GM18526 (cell line): ENCODE measurements around the gene XKR7.

Experiments
- POLR2A ChIP-seq: IDR thresholded peaks from 3 replicates; pipeline ENCODE4 v1.6.1; 2011; ENCODE audit not compliant: insufficient read length; ENCODE audit errors: extremely low read depth

XKR7 gene

GRCh38 chr20:32035426-32035779, 67.5 kb downstream of the XKR7 start:
- no peak for TF ChIP-seq POLR2A

DNA sequence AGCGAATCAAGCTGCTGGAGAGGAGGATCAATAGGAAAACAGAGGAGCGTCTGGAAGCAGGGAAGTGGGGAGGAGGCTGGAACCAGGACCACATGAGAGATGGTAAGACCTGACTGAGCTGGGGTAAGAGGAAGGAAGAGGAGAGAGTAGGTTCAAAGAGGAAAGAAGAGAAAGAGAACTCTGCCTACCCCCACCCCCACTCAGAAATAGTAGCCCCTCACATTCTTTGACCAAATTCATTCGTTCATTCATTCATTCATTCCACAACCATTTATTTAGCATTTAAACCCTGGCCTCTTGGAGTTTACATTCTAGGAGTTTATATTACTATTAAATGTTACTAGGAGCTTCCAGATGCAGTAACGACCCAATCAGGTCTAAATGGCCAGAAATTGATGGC, 68.3 kb downstream of the XKR7 start:
- no peak for TF ChIP-seq POLR2A

DNA sequence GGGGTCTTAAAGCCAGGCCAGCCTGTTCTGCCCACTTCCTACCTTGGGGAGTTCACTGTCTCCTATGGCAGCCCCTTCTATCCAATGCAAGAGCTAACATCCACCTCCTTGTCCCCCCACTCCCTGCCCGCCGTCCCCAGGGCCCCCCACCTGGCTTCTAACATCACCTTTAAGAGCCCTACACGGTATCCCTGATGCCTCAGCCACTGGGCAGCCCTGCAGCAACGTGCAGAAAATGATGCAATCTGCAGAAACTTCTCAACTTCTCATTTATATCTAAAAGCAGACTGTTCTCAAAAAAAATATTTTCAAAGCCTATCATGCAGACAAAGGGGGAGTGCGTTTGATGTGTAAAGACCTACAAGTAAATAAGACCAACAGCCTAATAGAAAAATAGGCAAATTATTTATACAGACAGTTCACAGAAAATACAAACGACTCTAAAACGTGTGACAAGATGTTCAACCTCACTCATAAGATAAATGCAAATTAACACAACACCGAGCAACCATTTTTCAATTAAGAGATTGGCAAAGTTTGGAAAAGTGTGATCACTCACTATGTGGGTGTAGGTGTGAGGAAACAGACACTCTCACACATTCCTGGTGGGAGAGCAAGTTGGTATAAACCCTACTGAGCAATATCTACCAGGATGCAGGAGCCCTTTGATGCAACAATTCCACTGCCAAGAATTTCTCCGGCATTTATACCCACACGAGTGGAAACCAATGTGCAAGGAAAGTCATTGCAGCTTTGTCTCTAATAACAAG, 69.0 kb downstream of the XKR7 start:
- TF ChIP-seq POLR2A = no peak

DNA sequence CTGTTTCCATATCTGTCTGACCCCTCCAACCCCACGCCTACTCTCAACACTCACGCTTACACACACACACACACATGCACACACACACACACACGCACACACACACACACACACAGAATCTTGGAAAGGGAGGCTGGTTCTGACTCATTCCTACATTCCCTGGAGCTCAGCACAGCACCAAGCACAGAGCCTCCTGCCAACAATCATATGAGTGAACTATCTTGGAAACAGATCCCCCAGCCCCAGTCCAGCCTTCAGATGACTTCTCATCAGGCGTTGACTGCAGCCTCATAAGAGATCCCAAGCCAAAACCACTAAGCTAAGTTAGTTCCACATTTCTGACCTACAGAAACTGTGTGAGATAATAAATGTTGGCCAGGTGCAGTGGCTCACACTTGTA, 70.0 kb downstream of the XKR7 start:
- no peak for TF ChIP-seq POLR2A

GRCh38 chr20:32040142-32040953, 72.4 kb downstream of the XKR7 start:
- no peak for TF ChIP-seq POLR2A

- TF ChIP-seq POLR2A = no peak
These were observed 78.0 kb downstream of the XKR7 start for GRCh38 chr20:32045999-32046398.

- TF ChIP-seq POLR2A = no peak
These were observed 82.4 kb downstream of the XKR7 start for GRCh38 chr20:32050324-32050841.

DNA sequence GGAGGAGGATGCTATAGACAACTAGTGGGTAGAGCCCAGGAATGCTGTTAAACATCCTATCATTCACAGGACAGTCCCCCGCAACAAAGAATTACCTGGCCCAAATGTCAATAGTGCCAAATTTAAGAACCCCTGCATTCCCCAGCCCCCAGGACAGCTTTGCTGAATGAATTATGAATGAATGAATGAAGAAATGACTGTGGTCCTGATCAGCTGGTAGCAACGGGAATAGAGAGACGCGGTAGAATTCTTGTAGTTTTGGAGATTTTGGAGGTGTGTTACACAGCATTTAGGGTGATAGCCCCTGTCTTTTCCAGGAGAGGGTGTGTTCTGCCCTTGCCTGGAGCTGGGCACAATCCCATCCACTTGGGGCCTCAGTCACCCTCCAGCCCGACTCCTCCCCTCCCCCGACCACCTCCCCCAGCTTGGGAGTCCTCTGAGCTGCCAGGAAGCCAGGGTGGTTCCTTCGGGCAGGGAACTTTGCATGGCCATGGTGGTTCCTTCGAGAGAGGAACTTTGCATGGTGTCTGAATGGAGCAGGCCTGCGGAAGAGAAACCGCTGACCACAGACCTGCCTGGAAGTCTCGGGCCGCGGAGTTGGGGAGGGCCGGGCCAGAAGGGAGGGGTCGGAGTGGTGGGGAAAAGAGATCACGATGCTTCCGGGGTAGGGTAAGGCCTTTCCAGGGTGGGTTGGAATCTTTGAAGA, 83.1 kb downstream of the XKR7 start:
- TF ChIP-seq POLR2A = no peak

- TF ChIP-seq POLR2A = no peak
These were observed 83.8 kb downstream of the XKR7 start for GRCh38 chr20:32051720-32052089.

DNA sequence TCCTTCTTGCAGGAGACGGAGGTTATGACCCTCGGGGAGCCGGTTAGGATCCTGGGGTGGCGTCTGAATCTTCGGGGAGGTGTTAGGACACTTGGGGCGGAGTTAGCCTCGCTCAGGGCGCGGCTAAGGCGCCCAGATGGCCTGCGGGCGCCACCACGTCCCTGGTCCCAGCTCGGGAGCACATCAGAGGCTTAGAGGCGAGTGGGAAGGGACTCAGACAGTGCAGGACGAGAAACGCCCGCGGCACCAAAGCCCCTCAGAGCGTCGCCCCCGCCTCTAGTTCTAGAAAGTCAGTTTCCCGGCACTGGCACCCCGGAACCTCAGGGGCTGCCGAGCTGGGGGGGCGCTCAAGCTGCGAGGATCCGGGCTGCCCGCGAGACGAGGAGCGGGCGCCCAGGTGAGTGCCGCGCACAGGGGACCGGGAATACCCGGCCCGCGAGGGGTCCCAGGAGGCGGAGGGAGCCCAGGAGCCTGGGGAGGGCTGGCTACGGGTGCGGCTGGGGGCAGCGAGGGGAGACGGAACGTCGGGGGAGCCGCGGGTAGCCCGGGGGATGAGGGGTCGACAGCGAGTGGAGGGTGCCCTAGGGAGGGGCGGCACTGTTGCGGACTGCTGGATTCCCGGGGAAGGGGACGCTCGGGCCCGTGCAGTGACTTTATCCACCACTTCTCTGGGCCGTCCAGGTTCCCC, 84.3 kb downstream of the XKR7 start, which contains the start of gene HCK:
HCK (plus strand) TSS at position 153 of the 688 bp plus-strand sequence.
- no peak for TF ChIP-seq POLR2A

GRCh38 chr20:32052778-32053362, 84.9 kb downstream of the XKR7 start:
- TF ChIP-seq POLR2A = no peak
